Erythroblast (primary cell): ENCODE results near the gene CDH13.

Experiments
- GATA1 ChIP-seq: IDR thresholded peaks from 2 replicates; pipeline ENCODE4 v1.6.1; 2011; ENCODE audit warnings: low read depth, mild to moderate bottlenecking, control low read depth, low read length, moderate library complexity
- POLR2A ChIP-seq: IDR thresholded peaks from 2 replicates; pipeline ENCODE4 v1.6.1; 2011; ENCODE audit warnings: mild to moderate bottlenecking, low read length

- no peak for TF ChIP-seq POLR2A
- TF ChIP-seq GATA1 = no peak
Measured at GRCh38 chr16:83137326-83137781, 510.6 kb downstream of the CDH13 start.
